Measurements from ENCODE around the gene ETHE1. TPM values are rescaled to one million over a fixed set of nuclear protein-coding genes. Genes with fewer than 3 reads are reported as not detected.
A peak's percentile ranks its signal among the peaks of the same experiment; 100 is the strongest.

The ETHE1 gene
- polyA plus RNA-seq, 3 donors = 71.2 to 135 (median 111) TPM

DNA sequence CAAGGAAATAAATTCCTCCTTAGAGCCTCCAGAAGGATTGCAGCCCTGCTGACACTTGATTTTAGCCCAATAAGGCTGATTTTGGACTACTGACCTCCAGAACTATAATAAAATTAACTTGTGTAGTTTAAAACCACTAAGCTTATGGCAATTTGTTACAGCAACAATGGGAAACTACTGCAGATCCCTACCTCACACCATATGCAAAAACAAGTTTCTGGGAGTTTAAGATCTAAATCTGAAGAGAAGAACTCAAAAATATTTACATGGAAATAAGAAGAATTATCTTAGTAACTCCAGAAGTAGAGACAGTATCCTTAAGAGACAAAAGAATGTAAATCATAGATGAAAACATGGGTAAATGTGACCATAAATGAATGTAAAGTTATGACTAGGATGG lies 11.9 kb upstream of the ETHE1 start:
- H3K4me3 ChIP-seq (replicated peaks in 1 of 3; ENCODE audit: low read depth in 2 of 3, low read length in 3 of 3) = no peak overlapping the region
- H3K36me3 ChIP-seq (replicated peaks in 1 of 2; ENCODE audit: control insufficient read depth in 1 of 2, insufficient read depth in 2 of 2, low read length in 2 of 2) = peaks cover 35 to 59% of the 10 kb centered on the region in 2 donors
- H3K9me3 ChIP-seq (replicated peaks in 1 of 2; ENCODE audit: control insufficient read depth in 1 of 2, insufficient read depth in 1 of 2, low read length in 2 of 2) = no peaks in the 10 kb centered on the region
- H3K4me2 ChIP-seq (replicated peaks; ENCODE audit: extremely low read depth, low read length, poor library complexity, severe bottlenecking) = no peak overlapping the region
- peaks cover 9% of the 10 kb centered on the region for H3K4me1 Mint-ChIP-seq
- H3K79me2 ChIP-seq (ENCODE audit: insufficient read depth, low read length) = no peaks in the 10 kb centered on the region
- intact Hi-C loops (cut with micrococcal nuclease) = loop anchor here in 1 of 2 donors (10.0 kb wide), 1 partner anchor 56 kb away; the partner anchor contains the start of genes IRGQ and ZNF576
- peaks cover 4% of the 10 kb centered on the region for H4K20me1 ChIP-seq (ENCODE audit: insufficient read depth, low read length)
- H3K27ac ChIP-seq (ENCODE audit: low read depth in 1 of 2, low read length in 2 of 2) = no peak overlapping the region
- no peak overlapping the region for H3K4me3 Mint-ChIP-seq
- H3K27me3 ChIP-seq (ENCODE audit: control insufficient read depth in 2 of 2, insufficient read depth in 2 of 2, low read length in 2 of 2) = no peaks in the 10 kb centered on the region
- H3K4me1 ChIP-seq (ENCODE audit: control insufficient read depth in 1 of 2, insufficient read depth in 2 of 2, low read length in 2 of 2) = peaks cover 4 to 5% of the 10 kb centered on the region in 2 donors
- TF ChIP-seq CTCF (IDR thresholded peaks at IDR 0.05) = no peak
- H3K27me3 Mint-ChIP-seq (ENCODE audit: low read depth in 3 of 3) = peaks cover 0 to 3% (median 0%) of the 10 kb centered on the region in 3 donors
- DNase-seq = no peak
- no peak overlapping the region for H3K9ac ChIP-seq (ENCODE audit: insufficient read depth, low read length, poor library complexity, severe bottlenecking)
- no peak overlapping the region for H2AFZ ChIP-seq (ENCODE audit: insufficient read depth, low read depth, low read length, poor library complexity, severe bottlenecking)
- H3K27ac Mint-ChIP-seq = no peak overlapping the region
- peaks cover 57 to 76% of the 10 kb centered on the region in 2 donors for H3K36me3 Mint-ChIP-seq
- H3K9me3 Mint-ChIP-seq = peaks cover 0 to 4% (median 0%) of the 10 kb centered on the region in 7 donors

DNA sequence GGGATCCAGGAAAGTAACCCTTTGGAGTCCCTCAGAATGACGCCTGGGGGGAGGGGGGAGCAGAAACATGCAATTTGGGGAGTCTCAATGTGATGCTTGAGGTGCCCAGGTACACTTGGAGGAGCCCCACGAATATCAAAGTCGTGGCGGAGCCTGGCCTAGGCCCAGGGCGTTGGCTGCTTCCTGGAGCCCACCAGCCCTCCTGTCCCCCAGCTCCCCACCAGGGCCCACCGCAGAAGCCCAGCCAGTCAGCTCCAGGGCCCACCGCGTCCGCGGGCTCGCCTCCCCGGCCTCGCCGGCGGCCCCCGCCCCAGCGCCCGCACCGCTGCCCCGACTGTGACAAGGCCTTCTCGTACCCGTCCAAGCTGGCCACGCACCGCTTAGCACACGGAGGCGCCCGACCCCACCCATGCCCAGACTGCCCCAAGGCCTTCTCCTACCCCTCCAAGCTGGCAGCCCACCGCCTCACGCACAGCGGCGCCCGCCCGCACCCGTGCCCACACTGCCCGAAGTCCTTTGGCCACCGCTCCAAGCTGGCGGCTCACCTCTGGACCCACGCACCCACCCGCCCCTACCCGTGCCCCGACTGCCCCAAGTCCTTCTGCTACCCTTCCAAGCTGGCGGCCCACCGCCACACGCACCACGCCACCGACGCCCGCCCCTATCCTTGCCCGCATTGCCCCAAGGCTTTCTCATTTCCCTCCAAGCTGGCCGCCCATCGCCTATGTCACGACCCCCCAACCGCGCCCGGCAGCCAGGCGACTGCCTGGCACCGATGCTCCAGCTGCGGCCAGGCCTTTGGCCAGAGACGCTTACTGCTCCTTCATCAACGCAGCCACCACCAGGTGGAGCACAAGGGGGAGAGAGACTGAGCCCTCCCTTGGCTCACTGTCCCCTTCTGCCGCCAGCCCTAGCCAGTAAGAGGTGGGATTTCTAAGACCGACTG lies 8.1 kb upstream of the ETHE1 start:
- no peak overlapping the region for H3K4me2 ChIP-seq (replicated peaks; ENCODE audit: extremely low read depth, low read length, poor library complexity, severe bottlenecking)
- H3K36me3 ChIP-seq (replicated peaks in 1 of 2; ENCODE audit: control insufficient read depth in 1 of 2, insufficient read depth in 2 of 2, low read length in 2 of 2) = peaks cover 7 to 22% of the 10 kb centered on the region in 2 donors
- peaks cover 4% of the 10 kb centered on the region for H4K20me1 ChIP-seq (ENCODE audit: insufficient read depth, low read length)
- peaks cover 28 to 39% of the 10 kb centered on the region in 2 donors for H3K36me3 Mint-ChIP-seq
- H3K9me3 Mint-ChIP-seq = peaks cover 0 to 4% (median 0%) of the 10 kb centered on the region in 7 donors
- peaks cover 0 to 5% (median 0%) of the 10 kb centered on the region in 3 donors for H3K27me3 Mint-ChIP-seq (ENCODE audit: low read depth in 3 of 3)
- no peaks in the 10 kb centered on the region for H3K9me3 ChIP-seq (replicated peaks in 1 of 2; ENCODE audit: control insufficient read depth in 1 of 2, insufficient read depth in 1 of 2, low read length in 2 of 2)
- no peak overlapping the region for H3K9ac ChIP-seq (ENCODE audit: insufficient read depth, low read length, poor library complexity, severe bottlenecking)
- H3K79me2 ChIP-seq (ENCODE audit: insufficient read depth, low read length) = no peaks in the 10 kb centered on the region
- no peak overlapping the region for H3K27ac ChIP-seq (ENCODE audit: low read depth in 1 of 2, low read length in 2 of 2)
- no peak overlapping the region for H3K4me3 Mint-ChIP-seq
- TF ChIP-seq CTCF (IDR thresholded peaks at IDR 0.05) = peak; percentile 41
- H2AFZ ChIP-seq (ENCODE audit: insufficient read depth, low read depth, low read length, poor library complexity, severe bottlenecking) = no peak overlapping the region
- intact Hi-C loops (cut with micrococcal nuclease) = loop anchor here (5.0 to 10.0 kb wide), 2 partner anchors 47 to 60 kb away; partner anchors contain the start of genes IRGQ (in 1 of the 2) and ZNF576 (in 1 of the 2)
- H3K27ac Mint-ChIP-seq = peak overlapping the region in 1 of 7 donors; percentile 19
- H3K4me1 Mint-ChIP-seq = peaks cover 25% of the 10 kb centered on the region
- H3K27me3 ChIP-seq (ENCODE audit: control insufficient read depth in 2 of 2, insufficient read depth in 2 of 2, low read length in 2 of 2) = no peaks in the 10 kb centered on the region
- no peak overlapping the region for H3K4me3 ChIP-seq (replicated peaks in 1 of 3; ENCODE audit: low read depth in 2 of 3, low read length in 3 of 3)
- peak in 2 of 3 donors; percentile 12 to 35 for DNase-seq
- 90% methylated on average over 46 of the region's 62 CpGs for WGBS (ENCODE audit: insufficient coverage)
- peaks cover 16 to 22% of the 10 kb centered on the region in 2 donors for H3K4me1 ChIP-seq (ENCODE audit: control insufficient read depth in 1 of 2, insufficient read depth in 2 of 2, low read length in 2 of 2)

Data from CD14-positive monocyte (primary cell).